Skin epidermis (tissue), 12 donors: ENCODE data around the gene TULP3.

Source experiments
- H3K27ac ChIP-seq, 21 experiments: fragments of 200-600 bp; sonication (generic) in 11 of 21; one replicate each; pipeline ENCODE4 v1.5.0; 2020; ENCODE audit warnings: mild to moderate bottlenecking in 3 of 21, inconsistent platforms in 2 of 21, moderate library complexity in 2 of 21
- H3K4me3 ChIP-seq, 7 experiments: fragments of 200-600 bp; sonication (generic) in 2 of 7; one replicate each; pipeline ENCODE4 v1.5.0; 2020; ENCODE audit warnings: inconsistent platforms in 2 of 7, mild to moderate bottlenecking in 2 of 7, moderate library complexity in 1 of 7

TULP3 gene

DNA sequence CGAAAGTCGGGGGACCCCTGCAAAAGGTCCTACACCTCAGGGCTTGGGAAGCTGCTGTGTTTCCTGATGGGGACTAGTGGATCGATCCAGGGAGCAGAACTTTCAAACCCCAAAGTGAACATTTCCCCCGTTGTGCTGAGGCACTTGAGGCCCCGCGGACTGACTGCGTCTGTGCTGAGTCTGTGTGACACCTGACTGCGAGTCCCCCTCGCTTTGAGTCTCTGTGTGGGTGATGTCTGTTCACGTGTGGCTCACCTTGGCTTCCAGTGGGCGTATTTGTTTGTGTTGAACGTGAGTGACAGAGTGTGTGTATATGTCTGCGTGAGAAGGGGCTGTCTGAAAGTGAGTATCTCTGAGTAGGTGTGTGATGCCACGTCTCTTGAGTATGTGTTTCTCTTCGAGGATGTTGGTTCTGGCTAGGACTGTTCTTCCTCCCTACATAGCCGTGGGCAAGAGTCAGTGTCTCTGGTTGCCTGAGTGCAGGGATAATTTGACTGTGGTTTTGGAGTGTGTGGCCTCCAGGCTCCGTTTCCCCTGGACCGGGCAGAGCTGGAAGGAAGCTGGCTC lies 69.8 kb downstream of the TULP3 start:
- peak overlapping the region; percentile 35 to 60 (median 54) for H3K4me3 ChIP-seq
- peak overlapping the region in 18 of 21 experiments; percentile 22 to 91 (median 74) for H3K27ac ChIP-seq

DNA sequence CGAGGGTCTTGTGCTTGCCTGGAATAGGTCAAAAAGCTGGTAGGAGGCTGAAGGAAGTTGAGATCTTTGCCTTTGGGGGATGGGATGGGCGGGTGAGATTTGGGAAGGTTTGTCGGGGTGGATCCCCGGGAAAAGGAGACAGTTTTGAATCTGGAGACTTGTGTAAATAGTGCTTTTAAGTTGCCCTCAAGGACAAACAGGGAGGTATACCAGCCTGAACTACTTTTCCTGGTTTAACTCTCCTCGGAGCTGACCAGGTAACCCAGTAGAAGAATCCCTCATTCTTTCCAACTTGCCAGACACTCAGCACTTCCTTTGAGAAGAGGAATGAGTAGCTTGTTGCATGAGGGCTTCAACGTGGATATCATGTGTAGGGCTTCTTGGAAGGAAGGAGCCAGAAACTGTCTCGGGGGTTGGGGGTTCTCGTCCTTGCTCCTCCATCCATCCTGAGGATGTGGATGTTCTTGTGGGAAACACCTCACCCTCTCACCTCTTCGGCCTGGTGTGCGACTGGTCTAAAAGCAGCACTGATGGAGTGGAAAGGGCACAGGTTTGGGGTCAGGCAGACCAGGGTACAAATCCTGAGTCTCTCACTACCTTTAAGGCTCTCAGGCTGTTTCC lies 70.4 kb downstream of the TULP3 start:
- Histone ChIP-seq H3K4me3 (peak overlapping the region in 5 of 7 experiments; percentile 35 to 60 (median 54)), H3K27ac (peak overlapping the region in 7 of 21 experiments; percentile 37 to 83 (median 79))

DNA sequence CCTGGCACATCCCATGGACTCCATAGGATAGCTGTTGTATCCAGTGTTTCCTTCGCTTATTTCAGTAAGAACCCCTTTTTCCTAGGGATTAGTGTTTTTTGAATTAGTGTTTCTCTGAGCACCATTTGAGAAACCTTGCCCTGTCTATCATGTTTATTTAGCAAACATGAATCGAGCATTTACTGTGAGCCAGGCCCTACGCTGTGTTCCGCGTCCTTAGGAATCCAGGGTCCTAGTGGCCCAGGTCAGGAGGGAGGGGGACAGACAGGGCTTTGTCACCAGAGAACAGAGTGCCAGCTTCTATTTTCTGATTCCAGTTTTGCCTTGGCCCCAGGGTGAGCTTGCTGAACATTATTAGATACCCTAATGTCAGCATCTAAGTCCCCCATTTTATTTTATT lies 71.0 kb downstream of the TULP3 start:
- Histone ChIP-seq H3K4me3 (no peak overlapping the region), H3K27ac (peak overlapping the region in 1 of 21 experiments; percentile 37)

DNA sequence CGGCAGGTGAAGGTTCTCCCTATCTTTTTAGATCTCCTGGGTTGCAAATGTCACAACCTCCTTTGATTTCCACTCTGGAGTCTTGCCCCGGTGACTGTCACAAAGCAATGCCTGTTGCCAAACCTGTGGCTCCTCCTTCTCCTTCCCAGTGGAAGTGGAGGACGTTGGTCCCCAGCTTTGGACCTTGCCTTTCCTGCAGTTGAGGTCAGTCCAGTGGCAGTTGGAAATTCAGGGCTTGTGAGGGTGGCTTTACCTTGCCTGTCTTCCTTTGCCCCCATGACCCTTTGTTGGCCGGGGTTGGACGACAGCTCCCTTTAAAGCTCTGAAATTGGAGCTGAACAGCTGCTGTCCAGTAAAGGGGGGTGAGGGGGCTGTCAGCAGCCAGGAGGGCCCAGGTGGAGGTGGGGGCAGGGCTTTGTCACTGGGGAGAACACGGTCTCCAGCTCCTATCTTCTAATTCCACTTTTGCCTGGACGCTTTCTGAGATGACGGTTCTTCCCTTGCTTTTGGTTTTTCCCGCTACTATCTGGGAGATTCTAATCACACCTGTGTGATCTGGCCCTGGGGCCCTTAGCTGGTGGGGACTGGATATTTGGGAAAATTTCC lies 72.6 kb downstream of the TULP3 start:
- Histone ChIP-seq H3K4me3 (no peak overlapping the region), H3K27ac (peak overlapping the region in 4 of 21 experiments; percentile 4 to 45 (median 19))

DNA sequence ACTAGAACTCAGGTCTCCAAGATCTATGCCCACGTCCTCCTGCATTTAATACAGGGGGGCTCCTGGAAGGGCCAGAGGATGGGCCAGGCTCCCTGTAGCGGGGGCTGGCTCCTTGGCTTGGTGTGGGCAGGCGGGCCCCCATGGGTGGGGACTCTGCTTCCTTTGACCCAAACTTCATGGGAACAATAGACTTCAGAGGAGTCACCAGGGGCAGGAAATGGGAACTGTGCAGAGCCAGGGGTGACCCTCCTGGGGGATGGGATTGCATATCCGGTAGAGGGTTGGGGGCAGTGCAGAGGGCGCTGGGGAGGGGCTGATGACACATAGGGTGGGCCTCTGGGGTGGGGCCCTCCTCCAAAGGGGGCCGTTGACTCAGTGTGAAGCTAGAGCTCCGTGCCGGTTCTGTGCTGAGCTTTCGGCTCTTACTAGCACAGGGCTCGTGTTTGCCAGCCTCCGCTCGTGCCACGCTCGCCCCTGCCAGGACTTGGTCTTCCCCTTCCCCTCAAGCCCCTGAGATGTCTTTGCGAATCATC lies 73.1 kb downstream of the TULP3 start:
- Histone ChIP-seq H3K4me3 (no peak overlapping the region), H3K27ac (peak overlapping the region in 6 of 21 experiments; percentile 4 to 45 (median 22))

DNA sequence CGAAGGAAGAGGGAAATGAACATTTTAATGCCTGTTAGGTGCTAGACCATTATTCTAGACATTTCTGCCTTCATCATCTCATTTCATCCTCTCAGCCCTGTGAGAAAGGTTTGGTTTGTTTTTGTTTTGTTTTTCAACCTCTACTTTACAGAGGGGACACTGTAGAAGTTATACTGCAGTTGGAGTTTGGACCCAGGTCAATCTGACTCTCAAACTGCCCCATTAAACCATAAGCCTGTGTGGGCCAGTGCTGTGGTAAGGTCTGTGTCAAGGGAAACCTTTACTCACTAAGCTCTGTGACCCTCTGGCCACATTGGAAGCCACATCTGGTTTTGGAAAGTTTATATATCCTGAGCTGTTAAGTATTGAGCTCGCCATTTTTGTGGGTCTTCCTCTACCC lies 77.0 kb downstream of the TULP3 start:
- Histone ChIP-seq H3K27ac (no peak overlapping the region), H3K4me3 (no peak overlapping the region)

DNA sequence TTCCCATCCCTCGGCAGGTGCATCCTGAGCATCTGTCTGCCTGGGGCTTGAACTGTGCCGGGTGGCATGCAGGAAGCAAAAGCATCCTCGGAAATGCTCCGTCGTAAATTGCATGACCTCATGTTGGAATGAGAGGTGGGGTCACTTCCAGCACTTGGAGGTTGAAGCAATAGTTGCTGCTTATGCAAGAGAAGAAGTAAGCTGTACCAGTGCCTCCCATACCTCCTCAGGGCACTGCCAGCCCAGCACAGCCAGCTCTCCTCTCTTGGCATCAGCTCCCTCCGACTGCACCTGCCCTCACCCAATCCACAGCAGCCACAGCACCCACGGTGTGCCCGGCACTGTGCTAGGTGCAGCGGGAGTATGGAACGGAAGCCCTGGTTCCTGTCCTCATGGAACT lies 80.1 kb downstream of the TULP3 start:
- Histone ChIP-seq H3K4me3 (no peak overlapping the region), H3K27ac (no peak overlapping the region)

DNA sequence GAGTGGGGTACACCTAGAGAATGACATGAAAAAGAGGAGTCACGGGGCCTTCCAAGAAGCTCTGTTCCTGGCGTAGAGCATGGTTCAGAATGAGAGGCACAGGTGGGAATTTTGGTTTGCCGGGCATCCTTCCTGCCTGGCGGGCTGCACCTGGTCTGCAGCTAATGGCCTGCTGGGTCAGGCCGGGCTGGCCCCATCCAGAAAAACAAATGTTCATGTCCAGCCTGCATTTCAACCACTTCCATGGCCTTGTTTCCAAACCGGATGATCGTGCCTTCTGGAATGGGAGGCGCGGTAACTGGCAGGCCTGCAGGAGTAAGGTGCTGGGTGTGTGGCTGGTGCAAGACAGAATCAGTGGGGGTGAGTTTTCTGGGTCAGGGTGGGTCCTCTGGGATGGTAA lies 82.9 kb downstream of the TULP3 start:
- no peak overlapping the region for H3K4me3 ChIP-seq
- H3K27ac ChIP-seq, result peak overlapping the region in 1 of 21 experiments; percentile 14

DNA sequence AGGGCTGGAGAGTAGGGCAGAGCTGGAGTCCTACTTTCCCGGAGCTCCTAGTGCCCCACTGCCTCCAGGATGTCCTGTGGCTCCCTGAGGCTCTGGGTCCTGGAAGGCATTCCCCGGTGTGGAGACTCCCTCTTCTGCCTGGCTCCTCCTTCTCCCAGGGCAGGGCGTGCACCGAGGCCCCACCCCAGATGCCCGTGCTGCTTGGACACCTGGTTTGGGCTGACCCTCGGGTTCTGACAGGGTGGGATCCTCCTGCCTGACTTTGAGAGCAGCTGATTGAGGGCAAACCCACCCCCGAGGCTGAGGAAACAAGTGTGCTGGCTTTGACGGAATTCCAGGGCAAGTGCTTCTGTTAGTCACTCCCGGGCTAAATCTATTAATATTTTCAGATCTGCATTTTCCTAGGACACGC lies 83.9 kb downstream of the TULP3 start:
- Histone ChIP-seq H3K4me3 (no peak overlapping the region), H3K27ac (no peak overlapping the region)

DNA sequence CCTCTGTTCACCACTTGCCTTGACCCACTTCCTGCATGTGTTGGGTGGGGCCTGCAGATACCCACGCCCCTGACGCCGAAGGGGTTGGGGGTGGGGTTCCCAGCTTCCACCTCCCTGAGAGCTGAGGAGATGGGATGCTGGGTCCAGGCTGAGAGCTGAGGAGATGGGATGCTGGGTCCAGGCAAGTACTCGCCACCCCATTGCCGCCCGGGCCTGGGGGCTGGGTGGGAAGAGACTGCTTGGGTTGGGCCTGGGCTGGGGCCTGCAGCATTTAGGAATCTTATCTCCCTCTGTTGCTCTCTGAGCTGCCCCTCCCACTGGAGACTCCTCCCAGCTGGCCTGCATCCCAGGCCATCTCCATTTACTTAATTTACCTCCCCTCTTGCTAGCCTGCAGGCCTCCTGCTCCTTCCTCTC lies 85.9 kb downstream of the TULP3 start:
- H3K4me3 ChIP-seq, result no peak overlapping the region
- no peak overlapping the region for H3K27ac ChIP-seq

DNA sequence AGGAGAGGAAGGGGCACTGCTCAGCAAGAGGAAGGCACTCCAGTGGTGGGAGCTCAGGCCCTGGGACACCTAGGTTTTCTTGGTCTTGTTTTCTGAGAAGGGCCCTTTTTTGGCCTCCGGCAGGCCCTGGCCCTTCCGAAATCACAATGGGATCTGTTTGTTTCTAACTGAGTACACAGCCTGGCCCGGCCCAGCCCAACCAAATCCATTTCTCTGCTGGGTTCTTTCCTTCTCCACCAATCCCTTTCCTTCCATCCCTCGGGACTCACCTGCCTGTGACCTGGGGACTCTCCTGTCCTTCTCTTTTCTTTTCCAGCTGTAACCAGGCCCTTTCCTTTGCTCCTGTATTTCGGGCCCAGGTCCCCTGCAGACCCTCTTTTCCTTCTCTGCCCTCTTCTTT lies 87.1 kb downstream of the TULP3 start:
- H3K4me3 ChIP-seq, result no peak overlapping the region
- H3K27ac ChIP-seq, result no peak overlapping the region

DNA sequence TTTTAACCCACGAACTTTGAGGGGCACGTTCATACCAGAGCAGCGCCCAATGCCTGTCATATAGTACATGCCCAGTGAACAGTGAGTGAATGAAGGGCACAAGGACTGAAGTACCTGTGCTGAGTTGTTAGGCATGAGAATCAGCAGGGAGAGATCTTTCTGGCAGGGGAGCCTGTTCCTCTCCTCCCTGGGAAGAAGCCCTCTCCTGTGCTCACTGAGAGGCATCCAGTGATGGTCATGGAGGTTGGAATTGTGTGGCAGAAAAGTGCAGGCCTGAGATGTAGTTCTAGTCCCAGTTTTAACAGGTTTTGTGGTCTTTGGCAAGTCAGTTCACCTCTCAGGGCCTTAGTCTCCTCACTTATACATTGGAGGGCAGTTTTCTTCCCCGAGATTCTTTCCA lies 89.1 kb downstream of the TULP3 start:
- Histone ChIP-seq H3K27ac (no peak overlapping the region), H3K4me3 (no peak overlapping the region)

DNA sequence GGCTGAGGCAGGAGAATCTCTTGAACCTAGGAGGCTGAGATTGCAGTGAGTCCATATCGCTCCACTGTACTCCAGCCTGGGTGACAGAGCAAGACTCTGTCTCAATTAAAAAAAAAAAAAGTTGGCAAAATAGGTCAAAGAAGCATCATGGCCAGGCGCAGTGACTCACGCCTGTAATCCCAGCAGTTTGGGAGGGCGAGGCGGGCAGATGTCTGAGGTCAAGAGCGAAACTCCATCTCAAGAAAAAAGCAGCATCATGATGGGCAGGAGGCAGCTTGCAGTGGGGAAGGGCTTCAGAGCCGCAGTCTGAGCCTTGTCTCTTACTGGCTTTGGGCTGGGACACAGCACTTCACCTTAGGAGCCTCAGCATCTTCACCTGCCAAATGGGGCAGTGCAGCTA lies 89.9 kb downstream of the TULP3 start:
- no peak overlapping the region for H3K27ac ChIP-seq

DNA sequence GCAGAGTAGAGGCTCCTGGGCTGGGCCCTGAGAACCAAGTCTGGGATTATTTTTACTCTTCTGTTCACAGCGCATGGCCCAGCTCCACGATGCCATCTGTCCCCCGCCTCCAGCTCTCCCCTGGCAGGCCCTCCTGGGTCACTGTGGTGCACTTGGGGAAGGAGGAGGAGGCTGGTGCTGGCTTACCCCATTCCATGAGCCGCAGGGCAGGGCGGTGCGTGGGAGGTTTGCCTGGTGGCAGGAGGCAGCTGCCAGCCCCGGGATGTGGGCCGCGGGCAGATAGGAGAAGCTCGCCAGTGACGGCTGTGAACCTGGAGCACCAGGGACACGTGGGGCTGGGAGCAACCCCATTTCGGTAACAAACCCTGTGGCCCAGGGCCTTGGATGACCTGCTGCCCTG lies 91.7 kb downstream of the TULP3 start:
- H3K4me3 ChIP-seq, result no peak overlapping the region
- no peak overlapping the region for H3K27ac ChIP-seq

More for the DNA sequence above, 89.9 kb downstream of the TULP3 start:
- no peak overlapping the region for H3K4me3 ChIP-seq

DNA sequence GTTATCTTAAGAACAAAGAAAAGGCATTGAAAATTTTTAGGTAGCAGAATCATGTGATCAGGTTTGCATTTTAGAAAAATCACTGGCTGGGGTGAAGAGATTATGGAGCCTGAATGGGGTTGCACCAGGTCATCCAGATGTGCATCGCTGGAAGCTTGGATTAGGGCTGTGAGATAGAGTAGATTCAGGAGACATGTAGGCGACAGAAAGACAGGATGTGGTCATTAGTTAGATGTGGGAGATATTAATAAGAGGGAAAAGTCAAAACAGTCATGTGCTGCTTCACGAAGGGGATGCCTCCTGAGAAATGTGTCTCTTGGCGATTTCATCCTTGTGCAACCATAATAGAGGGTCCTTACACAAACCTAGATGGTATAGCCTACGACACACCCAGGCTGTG lies 93.6 kb downstream of the TULP3 start:
- H3K27ac ChIP-seq, result no peak overlapping the region

DNA sequence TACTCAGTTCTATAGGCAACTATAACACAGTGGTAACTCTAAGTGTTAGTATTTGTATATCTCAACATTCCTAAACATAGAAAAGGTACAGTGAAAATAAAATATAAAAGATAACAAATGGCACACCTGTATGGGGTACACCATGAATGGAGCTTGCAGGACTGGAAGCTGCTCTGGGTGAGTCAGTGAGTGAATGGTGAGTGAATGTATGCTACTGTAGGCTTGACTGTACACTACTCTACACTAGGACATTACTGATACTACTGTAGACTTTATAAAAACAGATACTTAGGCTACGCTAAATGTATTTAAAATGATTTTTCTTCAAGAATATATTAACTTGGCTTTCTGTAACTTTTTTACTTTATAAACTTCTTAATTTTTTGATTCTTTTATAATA lies 94.0 kb downstream of the TULP3 start:
- Histone ChIP-seq H3K27ac (no peak overlapping the region), H3K4me3 (no peak overlapping the region)

More for the DNA sequence above, 93.6 kb downstream of the TULP3 start:
- no peak overlapping the region for H3K4me3 ChIP-seq

DNA sequence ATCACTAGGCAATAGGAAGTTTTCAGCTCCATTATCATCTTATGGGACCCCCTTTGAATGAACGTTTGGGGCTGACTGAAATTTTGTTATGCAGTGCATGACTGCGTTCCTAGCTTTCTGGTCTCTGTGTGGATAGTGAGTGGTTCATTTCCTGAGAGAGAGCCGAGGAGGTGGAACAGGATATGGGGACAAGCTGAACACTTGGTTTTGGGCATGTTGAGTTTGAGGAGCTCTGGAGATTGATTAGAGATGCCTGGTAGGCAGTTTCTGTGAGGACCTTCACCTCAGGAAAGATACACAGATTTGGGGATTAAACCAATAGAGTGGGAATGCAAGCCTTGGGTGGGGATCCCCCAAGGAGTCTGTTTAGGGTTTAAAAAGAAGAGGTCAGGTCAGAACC lies 96.2 kb downstream of the TULP3 start:
- H3K27ac ChIP-seq, result no peak overlapping the region
- no peak overlapping the region for H3K4me3 ChIP-seq

DNA sequence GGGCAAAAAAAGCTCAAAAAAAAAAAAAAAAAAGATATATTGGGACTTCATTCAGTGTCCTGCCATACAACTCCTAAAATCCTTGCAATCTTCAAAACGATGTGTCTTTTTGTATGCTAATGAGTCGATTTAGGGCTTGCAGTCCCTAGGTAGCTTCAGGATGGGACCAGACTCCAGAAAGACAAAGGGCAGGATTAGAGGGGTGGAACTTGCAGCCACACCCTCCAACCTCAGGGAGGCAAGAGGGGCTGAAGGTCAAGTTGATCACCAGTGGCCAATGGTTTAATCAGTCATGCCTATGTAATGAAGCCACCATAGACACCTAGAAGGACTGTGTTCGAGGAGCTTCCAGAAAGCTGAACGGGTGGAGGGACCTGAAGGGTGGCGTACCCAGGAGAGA lies 97.8 kb downstream of the TULP3 start:
- no peak overlapping the region for H3K4me3 ChIP-seq
- H3K27ac ChIP-seq, result no peak overlapping the region
